GM19099 (cell line): ENCODE measurements around the gene SULF2.

Experiments
- POLR2A ChIP-seq: IDR thresholded peaks from 3 replicates; pipeline ENCODE4 v1.6.1; 2011; ENCODE audit warnings: low read depth; ENCODE audit not compliant: insufficient read length; ENCODE audit errors: extremely low read depth

The SULF2 gene

GRCh38 chr20:47704746-47705496, 80.4 kb downstream of the SULF2 start:
- TF ChIP-seq POLR2A, result no peak

- no peak for TF ChIP-seq POLR2A
Observed at GRCh38 chr20:47703748-47704147, 81.5 kb downstream of the SULF2 start.

- TF ChIP-seq POLR2A, result no peak
Observed at GRCh38 chr20:47701612-47702011, 83.7 kb downstream of the SULF2 start.

GRCh38 chr20:47700327-47700726, 85.0 kb downstream of the SULF2 start:
- no peak for TF ChIP-seq POLR2A

GRCh38 chr20:47699818-47700217, 85.5 kb downstream of the SULF2 start:
- no peak for TF ChIP-seq POLR2A

- TF ChIP-seq POLR2A, result no peak
Observed at GRCh38 chr20:47698142-47698541, 87.1 kb downstream of the SULF2 start.

GRCh38 chr20:47696856-47697255, 88.4 kb downstream of the SULF2 start:
- TF ChIP-seq POLR2A, result no peak

- no peak for TF ChIP-seq POLR2A
Observed at GRCh38 chr20:47694021-47694818, 91.1 kb downstream of the SULF2 start.

- TF ChIP-seq POLR2A, result no peak
Observed at GRCh38 chr20:47691625-47692024, 93.7 kb downstream of the SULF2 start.

GRCh38 chr20:47689731-47690130, 95.5 kb downstream of the SULF2 start:
- TF ChIP-seq POLR2A, result no peak

- no peak for TF ChIP-seq POLR2A
Observed at GRCh38 chr20:47688385-47689381, 96.6 kb downstream of the SULF2 start.

- TF ChIP-seq POLR2A, result no peak
Observed at GRCh38 chr20:47687095-47687987, 97.9 kb downstream of the SULF2 start.

GRCh38 chr20:47686545-47686944, 98.7 kb downstream of the SULF2 start:
- TF ChIP-seq POLR2A, result no peak
